CD4-positive, alpha-beta T cell treated with Interleukin-10 for 1 hour (primary cell): Measurements from ENCODE around the gene IFITM2.
"Not testable (repeated sequence)": the region's sequence is repeated elsewhere in the genome, so short reads cannot be mapped to it uniquely, and the experiment has no call there.

Source experiments
- DNase-seq: peaks from one replicate; pipeline ENCODE4 v3.0.0-alpha.2; 2020

IFITM2 gene

DNA sequence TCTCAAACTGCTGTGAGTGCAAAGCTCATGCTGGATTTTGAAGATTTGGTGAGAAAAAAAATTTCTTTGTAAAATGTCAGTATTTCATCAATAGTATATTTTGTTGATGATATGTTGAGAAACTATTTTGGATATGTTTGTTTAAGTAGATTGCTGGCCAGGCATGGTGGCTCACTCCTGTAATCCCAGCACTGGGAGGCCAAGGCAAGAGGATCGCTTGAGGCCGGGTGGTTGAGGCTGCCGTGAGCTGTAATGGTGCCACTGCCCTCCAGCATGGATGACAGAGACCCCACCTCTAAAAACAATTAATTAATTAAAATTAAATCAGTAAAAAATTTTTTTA is 19.9 kb downstream of the IFITM2 start:
- no peak for DNase-seq

DNA sequence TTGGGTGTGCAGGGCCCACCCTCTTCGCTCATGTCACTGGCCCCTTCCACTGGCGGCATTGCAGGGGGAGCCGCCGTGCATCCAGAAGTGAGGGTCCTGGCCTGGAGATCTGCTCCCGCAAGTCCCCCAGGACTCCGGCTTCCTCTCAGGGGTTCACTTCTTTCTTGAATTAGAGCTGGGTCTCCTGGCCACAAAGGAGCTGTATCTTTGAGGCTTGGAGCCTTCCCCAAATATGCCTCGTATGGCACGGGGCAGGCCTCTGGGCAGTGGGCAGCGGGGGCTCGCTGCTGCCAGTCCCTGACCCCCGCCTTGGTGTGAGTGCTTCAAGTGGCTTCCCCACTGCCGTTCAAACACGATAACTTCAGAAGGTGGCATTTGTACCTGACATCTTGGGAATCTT is 20.4 kb downstream of the IFITM2 start:
- no peak for DNase-seq

- DNase-seq, result not testable (repeated sequence)
These were observed 21.0 kb downstream of the IFITM2 start for GRCh38 chr11:328516-329100.

DNA sequence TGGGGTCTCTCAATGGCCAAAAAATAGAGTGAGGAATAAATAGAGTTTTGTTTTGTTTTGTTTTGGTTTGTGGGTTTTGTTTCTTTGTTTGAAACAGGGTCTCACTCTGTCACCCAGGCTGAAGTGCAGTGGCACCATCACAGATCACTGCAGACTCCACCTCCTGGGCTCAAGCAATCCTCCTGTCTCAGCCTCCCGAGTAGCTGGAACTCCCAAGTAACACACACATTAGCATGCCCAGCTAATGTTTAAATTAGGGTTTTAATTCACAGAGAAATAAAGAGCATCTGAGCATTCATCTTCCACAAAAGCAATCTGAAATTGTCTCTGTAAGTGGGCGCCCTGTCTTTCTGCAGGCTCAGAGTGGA is 22.3 kb downstream of the IFITM2 start:
- DNase-seq, result no peak

- no peak for DNase-seq
These were observed 22.7 kb downstream of the IFITM2 start for GRCh38 chr11:330307-330693.

DNA sequence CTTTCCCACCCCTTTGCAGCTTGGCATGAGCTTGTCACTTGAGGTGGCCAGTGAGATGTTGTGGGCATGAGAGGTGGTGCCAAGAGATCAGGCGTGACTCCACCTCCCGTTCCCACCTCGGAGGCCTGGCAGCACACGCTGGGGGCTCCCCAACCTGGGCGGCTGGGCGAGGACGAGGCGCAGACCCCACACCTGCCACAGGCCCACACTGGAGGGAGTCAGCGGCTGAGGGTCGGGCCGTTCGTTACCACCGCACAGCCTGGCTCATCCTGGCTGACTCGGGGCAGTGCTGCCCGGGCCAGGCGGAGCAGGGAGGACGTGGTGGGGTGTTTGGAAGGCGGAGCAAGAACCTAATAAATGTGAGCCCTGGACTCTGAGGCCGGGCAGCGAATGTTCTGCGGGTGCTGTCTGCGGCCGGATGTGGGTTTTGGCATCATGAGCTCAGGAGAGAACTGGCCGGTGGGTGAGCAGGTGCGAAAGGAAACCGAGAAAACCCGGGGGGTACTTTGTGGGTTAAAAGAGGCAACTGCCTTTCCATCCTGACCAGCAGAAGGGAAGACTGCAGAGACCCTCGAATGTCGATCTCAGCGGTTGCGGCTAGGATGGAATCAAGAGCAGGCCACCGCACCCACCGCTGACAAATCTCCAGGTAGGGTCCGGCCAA is 23.2 kb downstream of the IFITM2 start:
- peak; percentile 32 for DNase-seq

- DNase-seq, result no peak
These were observed 23.9 kb downstream of the IFITM2 start for GRCh38 chr11:331358-332060.

DNA sequence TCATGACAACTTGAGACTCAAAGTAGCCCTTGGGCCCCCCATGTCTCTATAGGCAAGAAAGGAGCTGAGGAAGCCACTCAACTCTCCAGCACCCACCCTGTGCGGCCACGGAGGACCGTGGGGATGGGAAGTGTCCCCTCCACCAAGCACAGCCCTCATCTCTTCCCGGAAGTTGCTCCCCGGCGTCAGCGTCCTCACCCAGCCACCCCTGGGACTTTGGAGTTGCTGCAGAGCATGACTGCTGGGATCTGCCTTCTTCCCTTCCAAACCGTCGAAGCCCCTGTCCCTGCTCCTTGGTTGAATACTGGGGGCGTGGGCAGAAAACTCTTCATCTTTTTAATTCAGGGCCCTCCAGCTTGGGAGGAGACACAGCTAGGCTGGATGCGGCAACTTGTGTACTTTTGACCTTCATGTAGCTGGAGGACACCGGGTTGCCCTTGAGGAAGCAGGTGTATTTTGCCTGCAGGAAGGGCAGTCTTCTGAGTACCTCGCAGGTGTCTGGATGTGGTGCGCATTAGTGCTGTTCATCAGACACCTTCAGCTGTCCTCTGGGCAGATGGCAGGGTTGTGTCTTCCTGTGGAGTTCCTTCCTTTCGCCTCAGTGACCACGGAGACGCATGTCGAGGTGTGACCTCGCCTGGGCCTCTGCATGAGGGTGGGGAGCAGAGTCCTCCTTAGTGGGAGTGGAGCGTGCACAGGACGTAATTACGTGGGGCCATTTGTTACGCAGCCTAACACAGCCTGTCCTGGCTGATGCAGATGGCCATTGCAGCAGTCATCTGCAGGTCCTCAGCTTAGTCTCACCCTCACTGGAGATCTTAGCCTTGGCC is 25.2 kb downstream of the IFITM2 start:
- no peak for DNase-seq

GRCh38 chr11:333616-334263 is 26.1 kb downstream of the IFITM2 start:
- DNase-seq, result not testable (repeated sequence)

DNA sequence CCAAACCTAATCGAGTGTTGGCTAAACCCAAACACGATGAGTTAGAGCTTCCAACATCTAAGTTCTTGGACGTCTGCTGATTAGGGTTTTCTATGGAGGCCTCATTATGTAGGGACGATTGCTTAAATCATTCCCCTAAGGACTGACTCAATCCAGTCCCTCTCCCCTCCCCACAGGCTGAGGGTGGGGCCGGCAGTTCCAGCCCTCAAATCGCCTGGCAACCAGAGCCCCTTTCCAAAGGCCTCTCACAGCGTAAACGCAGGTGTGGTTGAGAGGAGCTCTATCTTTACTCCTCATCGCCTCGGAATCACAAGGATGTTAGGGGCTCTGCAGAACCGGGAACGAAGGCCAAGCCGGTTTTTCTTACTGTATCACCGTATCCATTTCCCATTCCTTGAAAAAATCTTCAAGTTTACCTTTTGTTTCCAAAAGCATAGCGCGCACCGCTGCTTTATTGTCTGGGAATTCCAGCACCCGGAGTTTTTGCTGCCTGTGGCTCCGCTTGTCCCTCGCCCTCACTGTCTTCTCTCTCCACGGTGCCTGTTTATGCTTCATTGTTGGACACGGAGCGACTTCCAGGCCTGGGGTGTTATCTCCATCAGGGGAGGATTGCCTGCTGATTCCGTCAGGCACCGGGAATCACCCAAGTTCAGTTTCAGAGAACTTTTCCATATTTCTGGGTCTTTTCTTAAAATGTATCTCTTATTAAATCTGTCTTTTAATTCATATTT is 26.8 kb downstream of the IFITM2 start:
- DNase-seq, result no peak

GRCh38 chr11:335779-336658 is 28.4 kb downstream of the IFITM2 start:
- DNase-seq, result no peak

GRCh38 chr11:336659-337198 is 29.1 kb downstream of the IFITM2 start:
- no peak for DNase-seq

- no peak for DNase-seq
These were observed 30.1 kb downstream of the IFITM2 start for GRCh38 chr11:337711-338110.

GRCh38 chr11:339963-340362 is 32.3 kb downstream of the IFITM2 start:
- DNase-seq, result no peak

DNA sequence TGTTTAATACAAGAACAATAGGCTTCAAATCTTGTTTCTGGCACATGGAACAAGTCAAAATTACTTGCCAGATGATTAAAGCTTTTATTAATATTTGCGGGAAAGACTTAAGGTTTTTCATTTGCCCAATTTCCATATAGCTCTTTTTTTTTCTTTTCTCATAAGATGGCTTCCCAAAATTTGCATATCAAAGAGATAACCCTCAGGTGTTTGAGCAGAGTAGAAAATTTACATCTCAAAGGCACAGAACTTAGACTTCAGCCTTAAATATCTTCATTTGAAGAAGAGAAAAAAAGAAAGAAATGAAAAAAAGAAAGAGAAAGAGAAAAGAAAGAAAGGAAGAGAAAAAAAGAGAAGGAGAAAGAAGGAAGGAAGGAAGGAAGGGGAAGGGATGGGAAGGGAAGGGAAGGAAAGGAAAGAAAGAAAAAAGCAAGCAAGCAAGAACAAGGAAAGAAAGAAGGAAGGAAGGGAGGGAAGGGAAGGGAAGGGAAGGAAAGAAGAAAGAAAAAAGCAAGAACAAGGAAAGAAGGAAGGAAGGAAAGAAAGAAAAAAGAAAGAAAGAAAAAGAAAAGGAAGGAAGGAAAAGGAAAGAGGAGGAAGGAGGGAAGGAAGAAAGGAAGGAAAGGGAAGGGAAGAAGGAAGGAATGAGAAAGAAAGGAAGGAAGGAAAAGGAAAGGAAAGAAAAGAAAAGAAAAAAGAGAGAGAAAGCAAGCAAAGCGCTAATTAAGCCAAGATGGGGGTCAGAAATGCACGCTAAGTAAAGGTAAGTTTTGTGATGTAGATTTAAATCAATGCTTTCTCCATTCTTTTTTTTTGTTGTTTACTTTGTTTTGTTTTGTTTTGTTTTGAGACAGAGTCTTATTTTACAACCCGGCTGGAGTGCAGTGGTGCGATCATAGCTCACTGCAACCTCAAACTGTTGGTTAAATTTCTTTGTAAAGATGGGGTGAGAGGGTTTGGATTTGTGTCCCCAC is 33.2 kb downstream of the IFITM2 start:
- DNase-seq, result no peak

DNA sequence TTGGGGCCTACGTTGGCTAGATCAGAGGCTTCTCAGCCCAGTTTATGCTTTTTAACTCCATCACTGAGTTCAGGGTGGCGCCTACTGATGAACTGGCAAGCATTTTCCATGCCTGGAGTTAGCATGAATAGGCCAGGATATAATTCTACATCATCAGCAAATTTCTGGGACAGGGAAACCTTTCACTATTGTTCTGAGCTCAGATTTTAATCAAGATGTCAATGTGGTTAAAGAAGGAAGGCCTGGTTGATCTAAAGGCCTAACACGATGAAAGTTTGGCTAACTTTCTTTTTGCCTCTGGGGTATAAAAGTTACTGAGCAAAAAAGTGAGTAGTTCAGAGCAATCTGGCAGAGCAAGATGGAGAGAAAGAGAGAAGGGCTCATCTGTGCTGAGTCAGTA is 34.7 kb downstream of the IFITM2 start:
- DNase-seq, result no peak

DNA sequence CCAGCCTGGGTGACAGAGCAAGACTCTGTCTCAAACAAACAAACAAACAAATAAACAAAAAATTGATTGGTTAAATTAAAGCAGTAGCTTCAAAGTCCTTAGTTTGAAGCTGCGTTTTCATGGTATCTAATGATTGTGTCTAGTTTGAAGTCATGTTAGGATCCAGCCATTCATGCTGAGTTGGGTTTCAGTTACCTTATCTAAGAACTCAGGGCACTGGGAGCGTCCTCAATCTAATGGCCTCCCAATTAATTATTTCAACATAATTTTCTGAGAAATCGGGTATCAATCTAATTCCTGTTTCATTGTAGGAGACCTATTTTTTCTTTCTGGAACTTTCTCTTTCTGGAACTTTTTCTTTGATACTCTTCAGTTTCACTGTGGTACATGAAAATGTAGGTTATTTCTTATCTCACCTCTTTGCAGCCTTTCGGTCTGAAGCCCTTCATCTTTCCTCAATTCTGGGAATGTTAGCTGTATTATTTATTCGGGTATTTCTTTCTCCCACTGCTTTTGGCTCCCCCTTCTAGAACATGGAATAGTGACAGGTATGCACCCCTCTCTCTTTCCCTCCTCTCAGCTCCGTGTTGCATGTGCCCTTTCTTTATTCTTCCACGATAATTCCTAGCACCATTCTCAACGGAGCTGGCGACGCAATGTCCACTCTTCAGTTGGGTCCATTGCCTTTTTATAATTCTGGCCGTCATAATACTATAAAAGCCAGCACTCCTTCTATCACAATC is 37.4 kb downstream of the IFITM2 start:
- DNase-seq, result no peak

DNA sequence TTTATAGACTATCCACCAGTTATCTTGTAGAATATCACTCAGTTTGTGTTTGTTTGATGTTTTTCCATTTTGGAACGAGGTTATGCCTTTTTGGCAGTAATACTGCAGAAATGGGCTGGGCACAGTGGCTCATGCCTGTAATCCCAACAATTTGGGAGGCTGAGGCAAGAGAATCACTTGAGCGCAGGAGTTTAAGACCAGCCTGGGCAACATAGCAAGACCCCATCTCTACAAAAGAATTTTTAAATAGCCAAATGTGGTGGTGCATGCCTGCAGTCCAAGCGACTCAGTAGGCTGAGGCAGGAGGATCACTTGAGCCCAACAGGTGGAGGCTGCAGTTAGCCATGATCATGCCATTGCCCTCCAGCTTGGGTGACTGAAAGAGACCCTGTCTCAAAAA is 38.9 kb downstream of the IFITM2 start:
- DNase-seq, result no peak
